SK-N-SH treated with all-trans-retinoic acid at 6 μM for 48 hours (cell line): Measurements from ENCODE around the gene SYCP2L.

Experiments used
- ATAC-seq: fragments of 200-7000 bp; cut with Tn5 transposase; 3 replicates; pipeline ENCODE4 v1.9.1; 2020; ENCODE audit warnings: mild to moderate bottlenecking, moderate library complexity
- ARNTL ChIP-seq: fragments of 450-650 bp; formaldehyde crosslinking; IDR thresholded peaks from 2 replicates; pipeline ENCODE4 v1.5.0; 2020; ENCODE audit warnings: low read depth, mild to moderate bottlenecking, moderate library complexity, borderline replicate concordance
- BACH2 ChIP-seq: fragments of 250-450 bp; sonication (Bioruptor Pico); IDR thresholded peaks from 2 replicates; pipeline ENCODE4 v1.9.0; 2021; ENCODE audit warnings: mild to moderate bottlenecking, borderline replicate concordance
- CREB5 ChIP-seq: fragments of 250-450 bp; sonication (Bioruptor Pico); IDR thresholded peaks from 2 replicates; pipeline ENCODE4 v1.5.1; 2020; ENCODE audit warnings: low read depth, mild to moderate bottlenecking, moderate library complexity
- CSDC2 ChIP-seq: fragments of 250-450 bp; sonication (Bioruptor Pico); IDR thresholded peaks from 2 replicates; pipeline ENCODE4 v1.5.0; 2020; ENCODE audit warnings: mild to moderate bottlenecking, moderate library complexity
- CSRNP3 ChIP-seq: fragments of 250-450 bp; sonication (Bioruptor Pico); IDR thresholded peaks from 2 replicates; pipeline ENCODE4 v1.5.1; 2021; ENCODE audit warnings: mild to moderate bottlenecking, moderate library complexity
- OSR1 ChIP-seq: fragments of 250-450 bp; sonication (Bioruptor Pico); IDR thresholded peaks from 2 replicates; pipeline ENCODE4 v1.8.0; 2022; ENCODE audit warnings: moderate library complexity, mild to moderate bottlenecking, inconsistent platforms
- PATZ1 ChIP-seq: fragments of 250-450 bp; sonication (Bioruptor Pico); IDR thresholded peaks from 2 replicates; pipeline ENCODE4 v1.8.0; 2020; ENCODE audit warnings: mild to moderate bottlenecking, moderate library complexity, borderline replicate concordance
- POU6F1 ChIP-seq: fragments of 250-450 bp; sonication (Bioruptor Pico); IDR thresholded peaks from 2 replicates; pipeline ENCODE4 v1.8.0; 2021; ENCODE audit warnings: low read depth, mild to moderate bottlenecking, moderate library complexity, borderline replicate concordance
- RARB ChIP-seq: fragments of 250-450 bp; sonication (Bioruptor Pico); IDR thresholded peaks from 2 replicates; pipeline ENCODE4 v1.8.0; 2021; ENCODE audit warnings: mild to moderate bottlenecking, moderate library complexity
- TCF4 ChIP-seq: fragments of 250-450 bp; sonication (Bioruptor Pico); IDR thresholded peaks from 2 replicates; pipeline ENCODE4 v1.8.0; 2021; ENCODE audit warnings: mild to moderate bottlenecking, moderate library complexity, borderline replicate concordance
- TSHZ2 ChIP-seq: fragments of 250-450 bp; sonication (Bioruptor Pico); IDR thresholded peaks from 2 replicates; pipeline ENCODE4 v1.5.0; 2020; ENCODE audit warnings: mild to moderate bottlenecking, moderate library complexity
- ZC3H10 ChIP-seq: fragments of 250-450 bp; sonication (Bioruptor Pico); IDR thresholded peaks from 2 replicates; pipeline ENCODE4 v1.5.1; 2021; ENCODE audit warnings: mild to moderate bottlenecking, moderate library complexity
- ZFP3 ChIP-seq: fragments of 250-450 bp; sonication (Bioruptor Pico); IDR thresholded peaks from 2 replicates; pipeline ENCODE4 v1.5.0; 2020; ENCODE audit warnings: mild to moderate bottlenecking, moderate library complexity
- ZNF565 ChIP-seq: fragments of 450-650 bp; formaldehyde crosslinking; conservative IDR thresholded peaks from 2 replicates; pipeline ENCODE4 v1.5.0; 2020; ENCODE audit warnings: low read depth, mild to moderate bottlenecking, moderate library complexity
- ZNF70 ChIP-seq: fragments of 450-650 bp; formaldehyde crosslinking; IDR thresholded peaks from 2 replicates; pipeline ENCODE4 v1.5.0; 2020; ENCODE audit warnings: mild to moderate bottlenecking, moderate library complexity
- ZNF8 ChIP-seq: fragments of 450-650 bp; formaldehyde crosslinking; IDR thresholded peaks from 2 replicates; pipeline ENCODE4 v1.5.0; 2020; ENCODE audit warnings: mild to moderate bottlenecking, moderate library complexity

Gene SYCP2L

GRCh38 chr6:11017090-11017489, 130.2 kb downstream of the SYCP2L start:
- TF ChIP-seq CSDC2 (CRISPR knock-in tag), result no peak
- TF ChIP-seq RARB (CRISPR knock-in tag), result no peak
- TF ChIP-seq ZC3H10 (CRISPR knock-in tag), result no peak
- no peak for TF ChIP-seq CSRNP3
- ATAC-seq, result no peak

GRCh38 chr6:11018225-11018624, 131.4 kb downstream of the SYCP2L start:
- no peak for ATAC-seq
- TF ChIP-seq BACH2 (CRISPR knock-in tag) (no peak), CSDC2 (CRISPR knock-in tag) (no peak), POU6F1 (no peak), RARB (CRISPR knock-in tag) (no peak), TCF4 (CRISPR knock-in tag) (no peak), ZC3H10 (CRISPR knock-in tag) (no peak), ZFP3 (CRISPR knock-in tag) (no peak), OSR1 (no peak), ZNF565 (CRISPR knock-in tag) (no peak), CREB5 (CRISPR knock-in tag) (no peak), ZNF70 (CRISPR knock-in tag) (no peak), CSRNP3 (no peak), PATZ1 (no peak), ARNTL (CRISPR knock-in tag) (no peak)

GRCh38 chr6:11021003-11021402, 134.2 kb downstream of the SYCP2L start:
- ATAC-seq, result no peak
- TF ChIP-seq ZNF565 (CRISPR knock-in tag), result no peak
- no peak for TF ChIP-seq ZNF8 (CRISPR knock-in tag)
- TF ChIP-seq CSRNP3, result no peak
- TF ChIP-seq TSHZ2 (CRISPR knock-in tag), result no peak
- no peak for TF ChIP-seq ZC3H10 (CRISPR knock-in tag)
- no peak for TF ChIP-seq CSDC2 (CRISPR knock-in tag)
- no peak for TF ChIP-seq RARB (CRISPR knock-in tag)
